Inferior parietal cortex (tissue), 1 donor: Measurements from ENCODE around the gene COQ6.
"Not testable (repeated sequence)": the region's sequence is repeated elsewhere in the genome, so short reads cannot be mapped to it uniquely, and the experiment has no call there.

ENCODE experiments used
- DNase-seq: peaks from one replicate; pipeline ENCODE4 v3.0.0-alpha.2; 2016; ENCODE audit errors: extremely low spot score

Gene COQ6

DNA sequence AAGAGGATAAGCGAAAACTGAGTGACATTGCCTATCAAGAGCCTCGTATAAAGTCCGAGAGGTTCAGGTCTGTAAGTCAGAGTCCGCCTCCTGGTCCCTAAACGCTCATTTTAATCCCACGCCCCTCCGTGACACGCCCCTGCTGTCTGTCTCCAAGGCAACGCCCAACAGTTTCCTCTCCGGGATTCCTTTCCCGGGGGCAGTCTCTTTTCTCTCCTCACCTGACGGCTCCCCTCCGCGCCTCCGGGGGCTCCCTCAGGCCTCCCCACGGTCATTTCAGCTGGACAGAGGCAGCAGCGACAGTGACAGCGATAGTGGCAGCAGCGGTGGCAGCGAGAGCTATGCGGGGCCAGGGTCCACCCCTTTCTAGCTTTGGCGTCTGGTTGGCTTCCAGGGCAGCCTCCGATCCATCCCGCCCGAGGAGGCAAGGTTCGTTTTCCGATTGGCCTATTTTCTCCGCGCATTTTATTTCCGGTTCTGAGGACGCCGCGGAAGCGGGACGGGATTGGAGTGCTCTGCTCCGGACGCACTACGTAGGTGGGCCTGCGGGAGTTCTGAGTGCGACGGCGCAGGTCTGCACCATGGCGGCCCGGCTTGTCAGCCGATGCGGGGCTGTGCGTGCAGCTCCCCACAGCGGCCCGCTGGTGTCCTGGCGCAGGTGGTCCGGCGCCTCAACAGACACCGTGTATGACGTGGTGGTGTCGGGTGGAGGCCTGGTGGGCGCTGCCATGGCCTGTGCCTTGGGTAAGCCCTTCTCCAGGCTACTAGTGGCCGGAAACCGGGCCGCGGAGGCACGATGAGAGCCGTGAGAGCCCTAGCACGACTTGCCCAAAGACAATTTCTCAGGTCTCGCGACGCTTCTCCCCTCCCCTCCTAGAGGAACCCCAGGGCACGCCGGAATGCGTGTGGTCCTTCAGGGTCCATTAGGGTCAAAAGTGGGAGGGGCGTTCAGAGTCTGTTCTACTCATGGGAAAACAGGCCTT is at the start of gene COQ6, which contains the start of gene FAM161B:
COQ6 (plus strand) TSS at position 551 of the 983 bp plus-strand sequence; CDS start at position 582, 31 bp downstream.
FAM161B (minus strand) TSS at position 343 of the 983 bp plus-strand sequence; CDS start at position 275, 68 bp downstream.
- peak; percentile 99 for DNase-seq

GRCh38 chr14:73903028-73903427 is 47.1 kb upstream of the COQ6 start:
- no peak for DNase-seq

DNA sequence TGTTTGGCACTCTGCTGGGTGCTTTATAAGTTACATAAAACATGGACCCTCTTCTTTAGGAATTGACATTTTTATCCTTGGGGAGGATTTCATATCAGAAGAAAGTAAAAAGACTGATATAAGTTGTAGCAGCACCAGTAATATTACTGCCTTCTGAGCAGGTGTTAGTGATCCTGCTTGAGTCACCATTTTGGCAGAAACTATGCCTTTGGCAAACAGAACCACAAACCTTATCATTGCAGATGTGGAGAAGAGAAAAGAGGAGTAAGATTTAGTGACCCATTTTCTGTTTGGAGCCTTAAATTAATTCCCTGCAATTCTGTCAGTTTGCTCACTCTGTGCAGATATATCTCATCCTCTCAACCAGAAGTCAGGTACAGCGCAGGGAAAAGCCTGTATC is 40.4 kb upstream of the COQ6 start:
- DNase-seq = no peak

DNA sequence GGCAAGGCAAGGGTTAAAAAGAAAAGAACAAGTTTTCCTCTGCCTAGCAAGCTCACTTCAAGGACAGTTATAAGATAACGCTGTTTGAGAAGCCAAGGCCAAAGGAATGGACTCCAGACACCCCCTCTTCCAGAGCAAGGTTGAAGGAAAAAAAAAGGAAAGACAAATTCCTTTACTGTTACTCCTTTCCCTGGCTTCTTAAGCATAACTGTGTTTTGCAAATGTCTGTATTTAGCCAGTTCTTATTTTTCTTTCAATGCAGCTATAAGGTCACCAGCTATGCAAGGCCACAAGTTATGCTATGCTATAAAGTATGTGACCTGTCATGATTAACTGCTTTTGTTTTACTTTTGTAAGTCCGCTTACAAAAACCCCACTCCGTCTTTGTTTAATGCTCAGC is 36.8 kb upstream of the COQ6 start:
- no peak for DNase-seq

DNA sequence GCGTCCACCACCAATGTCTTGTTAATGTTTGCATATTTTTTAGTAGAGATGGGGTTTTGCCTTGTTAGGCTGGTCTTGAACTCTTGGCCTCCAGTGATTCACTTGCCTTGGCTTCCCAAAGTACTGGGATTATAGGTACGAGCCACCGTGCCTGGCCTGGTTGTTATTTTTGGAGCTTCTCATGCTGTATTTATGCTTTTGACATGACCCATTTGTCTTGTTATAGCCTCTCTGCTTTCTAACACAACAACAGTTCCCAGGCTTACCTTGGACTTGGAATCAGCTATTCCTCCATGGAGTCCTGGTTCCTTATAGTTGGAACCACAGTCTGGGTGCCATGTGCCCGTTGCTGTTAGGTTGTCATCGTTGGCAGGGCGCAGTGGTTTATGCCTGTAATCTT is 33.8 kb upstream of the COQ6 start:
- no peak for DNase-seq

DNA sequence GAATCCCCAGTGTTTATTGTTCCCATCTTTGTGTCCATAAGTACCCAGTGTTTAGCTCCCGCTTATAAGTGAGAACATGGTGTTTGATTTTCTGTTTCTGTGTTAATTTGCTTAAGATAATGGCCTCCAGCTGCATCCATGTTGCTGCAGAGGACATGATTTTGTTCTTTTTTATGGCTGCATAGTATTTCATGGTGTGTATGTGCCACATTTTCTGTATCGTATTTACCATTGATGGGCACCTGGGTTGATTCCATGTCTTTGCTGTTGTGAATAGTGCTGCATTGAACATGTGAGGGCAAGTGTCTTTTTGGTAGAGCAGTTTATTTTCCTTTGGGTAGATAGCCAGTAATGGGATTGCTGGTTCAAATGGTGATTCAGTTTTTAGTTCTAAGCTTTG is 30.6 kb upstream of the COQ6 start:
- DNase-seq = not testable (repeated sequence)

- DNase-seq = no peak
Observed at GRCh38 chr14:73924337-73924736, 25.8 kb upstream of the COQ6 start.

DNA sequence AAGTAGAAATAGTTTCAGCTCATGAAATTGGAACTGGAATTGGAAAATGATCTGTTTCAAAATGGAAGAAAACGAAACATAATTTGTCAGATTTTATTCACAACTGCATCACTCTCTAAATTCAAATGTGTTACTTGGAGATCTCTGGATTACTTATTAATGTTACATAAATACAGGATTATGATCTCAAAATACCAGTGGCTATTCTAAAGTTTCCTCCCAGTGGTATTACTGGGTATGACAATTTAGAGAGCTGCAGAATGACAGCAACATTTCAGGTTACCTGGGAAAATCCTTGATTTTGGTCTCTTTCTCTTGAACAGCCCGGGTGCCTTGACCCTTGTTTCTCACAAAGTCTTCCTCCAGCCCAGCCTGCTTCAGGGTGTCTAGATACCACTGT is 14.4 kb upstream of the COQ6 start:
- no peak for DNase-seq

- no peak for DNase-seq
Observed at GRCh38 chr14:73936548-73936947, 13.6 kb upstream of the COQ6 start.

DNA sequence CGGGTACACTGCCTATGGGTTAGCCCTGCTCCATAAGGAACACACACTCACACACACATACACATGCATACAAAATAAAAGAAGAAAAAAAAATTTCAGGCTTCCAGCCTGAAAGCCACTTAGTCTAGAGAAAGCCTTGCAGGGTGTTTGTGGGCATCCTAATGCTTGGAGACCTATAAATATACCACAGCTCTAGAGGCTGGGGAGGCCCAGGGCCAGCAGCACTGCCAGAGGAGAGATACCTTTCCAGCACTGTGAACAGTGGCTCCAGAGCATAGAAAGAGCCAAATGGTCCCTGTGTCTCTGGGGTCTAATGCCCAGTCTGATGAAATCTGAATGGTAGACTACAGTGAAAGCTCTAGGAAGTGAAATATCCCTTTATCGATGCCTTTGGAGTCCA is 13.1 kb upstream of the COQ6 start:
- no peak for DNase-seq

DNA sequence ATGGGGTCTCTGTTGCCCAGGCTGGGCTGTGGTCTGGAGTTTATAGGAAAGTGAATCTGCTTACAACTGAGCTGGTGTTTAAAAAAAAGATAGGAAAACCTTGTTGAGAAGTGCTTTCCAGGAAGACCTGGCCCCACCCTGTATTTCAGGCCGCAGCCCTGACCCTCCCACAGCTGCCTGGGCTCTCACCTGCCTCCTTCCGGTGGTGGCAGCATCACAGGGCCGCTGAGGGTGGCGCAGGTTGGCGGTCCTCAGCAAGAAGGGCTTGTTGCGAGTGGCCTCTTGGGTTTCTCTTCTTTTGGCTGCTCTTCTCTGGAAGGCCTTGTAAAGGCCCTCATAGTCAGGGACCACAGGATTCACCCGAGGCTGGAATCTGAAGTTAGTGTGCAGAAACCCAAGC is 7.9 kb upstream of the COQ6 start:
- DNase-seq = no peak

- DNase-seq = no peak
Observed at GRCh38 chr14:73943083-73943482, 7.0 kb upstream of the COQ6 start.

DNA sequence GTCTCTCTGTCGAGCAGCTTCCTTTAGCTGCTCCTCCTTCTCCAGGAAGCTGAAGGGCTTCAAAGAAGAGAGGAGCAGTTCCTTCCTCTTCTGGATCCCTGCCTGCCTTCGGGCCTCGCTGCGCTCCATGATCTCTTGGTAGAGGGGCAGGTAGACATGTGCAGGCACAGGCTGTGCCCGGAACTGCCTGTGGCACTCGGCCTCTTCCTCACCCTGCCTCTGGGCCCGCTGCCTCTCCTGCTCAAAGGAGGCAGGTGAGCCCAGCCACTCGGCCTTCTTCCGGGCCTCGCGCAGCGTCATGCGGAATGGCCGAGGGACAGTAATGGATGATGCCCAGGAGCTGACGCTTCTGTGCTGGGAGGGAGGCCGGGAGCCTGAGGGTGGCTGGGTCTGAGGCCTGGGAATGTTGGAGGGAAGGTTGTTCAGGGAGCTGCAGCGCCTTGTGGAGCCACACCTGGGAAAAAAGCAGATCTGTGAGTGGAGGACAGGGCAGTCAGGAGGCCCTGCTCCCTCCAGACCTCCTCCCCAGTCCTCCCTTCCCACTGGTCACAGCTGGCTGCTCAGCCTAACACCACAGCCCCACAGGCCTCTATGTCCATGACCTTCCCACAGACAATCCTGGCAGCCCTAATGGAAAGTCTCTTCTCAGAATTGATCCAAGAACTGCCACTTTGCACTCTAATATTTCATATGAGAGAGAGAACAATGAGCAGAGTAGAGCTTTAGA is 5.5 kb upstream of the COQ6 start:
- no peak for DNase-seq

GRCh38 chr14:73945159-73945670 is 4.9 kb upstream of the COQ6 start:
- no peak for DNase-seq

GRCh38 chr14:73953731-73954130 is 3.6 kb downstream of the COQ6 start:
- DNase-seq = no peak

- no peak for DNase-seq
Observed at GRCh38 chr14:73955674-73956073, 5.6 kb downstream of the COQ6 start.

GRCh38 chr14:73958591-73958990 is 8.5 kb downstream of the COQ6 start:
- no peak for DNase-seq

GRCh38 chr14:73961192-73961591 is 11.1 kb downstream of the COQ6 start:
- DNase-seq = no peak

- DNase-seq = no peak
Observed at GRCh38 chr14:73965216-73965615, 15.1 kb downstream of the COQ6 start.

DNA sequence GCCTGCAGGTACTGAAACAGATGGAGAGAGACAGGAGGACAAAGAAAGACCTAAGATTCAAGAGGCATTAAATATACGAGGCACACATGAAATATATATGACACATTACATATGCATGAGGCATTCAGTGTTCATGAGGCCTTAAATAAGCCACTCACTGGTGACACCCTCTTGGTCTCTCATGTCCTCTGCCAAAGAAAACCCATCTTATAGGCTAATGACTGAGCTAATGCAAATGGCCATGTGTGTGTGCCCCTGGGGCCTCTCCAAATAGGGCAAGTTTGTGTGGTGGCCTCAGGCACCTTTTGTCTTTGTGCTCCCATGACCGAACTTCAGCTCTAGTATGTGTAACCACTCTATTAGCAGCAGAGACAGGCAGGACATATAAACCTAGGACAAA is 18.8 kb downstream of the COQ6 start:
- DNase-seq = no peak

GRCh38 chr14:73973497-73973896 is 23.4 kb downstream of the COQ6 start:
- DNase-seq = no peak

GRCh38 chr14:73976125-73976524 is 26.0 kb downstream of the COQ6 start:
- no peak for DNase-seq

GRCh38 chr14:73977896-73978295 is 27.8 kb downstream of the COQ6 start:
- no peak for DNase-seq
